ENCODE results near the gene KDM4C. TPM values are rescaled to one million over a fixed set of nuclear protein-coding genes. Genes with fewer than 3 reads are reported as not detected.

Gene KDM4C
- total and polyA plus RNA-seq, 2 of the 8 experiments (the other 6 are each of a cell fraction or from before 2014, with no cell fraction given), result 13.0 to 26.1 TPM

GRCh38 chr9:6877671-6878161 is 119.9 kb downstream of the KDM4C start:
- FAIRE-seq (no peak), DNase-seq (ENCODE audit: low read depth in 1 of 2, low spot score in 2 of 2) (no peak)
- no peak overlapping the region for H2BK15ac ChIP-seq (ENCODE audit: low read length)
- H3K9ac ChIP-seq (replicated peaks in 1 of 4; ENCODE audit: extremely low read depth in 1 of 4, low read depth in 3 of 4, low read length in 3 of 4), result no peak overlapping the region
- H3K23ac ChIP-seq (ENCODE audit: insufficient read length), result no peak overlapping the region
- no peak overlapping the region for H3K18ac ChIP-seq (ENCODE audit: extremely low read depth, low read length)
- no peak overlapping the region for H2AFZ ChIP-seq (ENCODE audit: low read length)
- no peaks in the 10 kb centered on the region for H3K23me2 ChIP-seq (ENCODE audit: low read depth, low read length)
- H3K27me3 ChIP-seq (replicated peaks in 1 of 4; ENCODE audit: control insufficient read depth in 3 of 4, extremely low read depth in 1 of 4, insufficient read depth in 3 of 4, low read length in 3 of 4), result no peaks in the 10 kb centered on the region
- H3K56ac ChIP-seq (replicated peaks; ENCODE audit: insufficient read length, low read depth, low read length), result no peak overlapping the region
- H3K4me2 ChIP-seq (ENCODE audit: insufficient read depth in 1 of 2, low read depth in 2 of 2, low read length in 2 of 2), result no peak overlapping the region
- no peaks in the 10 kb centered on the region for H4K20me1 ChIP-seq (replicated peaks in 1 of 2; ENCODE audit: control insufficient read depth in 1 of 2, insufficient read depth in 2 of 2, low read length in 2 of 2)
- no peak for TF ChIP-seq CTCF (IDR thresholded peaks at IDR 0.05; ENCODE audit: control extremely low read depth in 1 of 3, insufficient read depth in 1 of 3, low read depth in 1 of 3, low read length in 3 of 3)
- no peak overlapping the region for H3K14ac ChIP-seq (ENCODE audit: insufficient read length)
- 83% methylated on average over 1 of the region's 1 CpG; no CpG with 5 or more reads in 1 of the 2 experiments for WGBS, 2 experiments (ENCODE audit: extremely low coverage in 1 of 2, insufficient coverage in 1 of 2, insufficient read length in 1 of 2, insufficient replicate concordance in 2 of 2, low coverage in 1 of 2, low lambda C conversion rate in 2 of 2, missing lambda C conversion rate in 1 of 2)
- CTCF ChIA-PET (ENCODE audit: partially characterized antibody), result no interaction called here
- H4K8ac ChIP-seq (ENCODE audit: extremely low read depth, insufficient read depth, low read length), result no peak overlapping the region
- H2BK120ac ChIP-seq (replicated peaks; ENCODE audit: low read depth, low read length), result no peak overlapping the region
- H4K91ac ChIP-seq (replicated peaks; ENCODE audit: insufficient read length, low read length), result no peak overlapping the region
- H3K4me1 ChIP-seq (replicated peaks in 1 of 4; ENCODE audit: control insufficient read depth in 3 of 4, insufficient read depth in 4 of 4, low read length in 3 of 4), result peaks cover 0 to 5% (median 2%) of the 10 kb centered on the region in 4 experiments; a peak in 2 of 7 replicates
- no peaks in the 10 kb centered on the region; the same call in none of the 2 replicates for H3K79me1 ChIP-seq (ENCODE audit: low read depth, low read length)
- no peak overlapping the region for H3K4ac ChIP-seq (replicated peaks; ENCODE audit: insufficient read length, low read depth, low read length)
- no peak overlapping the region for H2BK12ac ChIP-seq (ENCODE audit: low read depth, low read length)
- no peak overlapping the region for H4K5ac ChIP-seq (ENCODE audit: insufficient read length, low read depth, low read length)
- H3K9me3 ChIP-seq (ENCODE audit: insufficient read depth in 2 of 2, low read depth in 1 of 2, low read length in 1 of 2), result no peaks in the 10 kb centered on the region
- H2BK20ac ChIP-seq (ENCODE audit: low read length), result no peak overlapping the region
- H2BK5ac ChIP-seq (ENCODE audit: low read depth, low read length), result no peak overlapping the region
- POLR2A ChIA-PET (ENCODE audit: partially characterized antibody), result no interaction called here
- H3K79me2 ChIP-seq (ENCODE audit: control insufficient read depth in 1 of 2, insufficient read depth in 2 of 2, low read length in 2 of 2), result peaks cover 0 to 3% of the 10 kb centered on the region in 2 experiments; a peak in 1 of 4 replicates
- H3K27ac ChIP-seq (ENCODE audit: low read depth, low read length), result no peak overlapping the region
- H3K4me3 ChIP-seq (ENCODE audit: extremely low read depth in 1 of 4, insufficient read depth in 2 of 4, low read depth in 3 of 4, low read length in 4 of 4), result no peak overlapping the region
- no peak overlapping the region for H2AK5ac ChIP-seq (ENCODE audit: low read depth, low read length)
- no peaks in the 10 kb centered on the region; a peak in 1 of 8 replicates for H3K36me3 ChIP-seq (ENCODE audit: control insufficient read depth in 2 of 4, insufficient read depth in 4 of 4, low read length in 3 of 4)

Data from H1 (cell line).